ENCODE results near the gene DHRS12.
"Not testable (repeated sequence)": the region's sequence is repeated elsewhere in the genome, so short reads cannot be mapped to it uniquely, and the experiment has no call there.

Gene DHRS12

DNA sequence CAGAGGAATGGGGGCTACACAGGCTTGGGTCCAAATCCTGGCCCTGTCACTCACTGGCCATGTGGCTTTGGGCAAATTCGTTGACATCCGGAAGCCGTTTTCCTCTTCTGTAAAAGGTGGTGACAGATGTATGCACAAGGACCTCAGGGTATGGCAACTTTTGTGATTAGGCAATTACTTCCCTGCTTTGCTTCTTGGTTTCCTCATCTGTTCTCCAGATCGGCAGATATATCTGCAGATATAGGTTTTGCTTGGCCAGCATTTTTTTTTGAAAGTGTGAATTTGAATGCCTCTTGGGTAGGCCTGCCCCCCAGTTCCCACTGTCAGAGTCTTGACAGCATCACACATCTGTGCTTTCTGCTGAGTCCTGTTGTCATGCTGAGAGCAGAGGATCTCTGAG is 23.3 kb upstream of the DHRS12 start:
- no peak for DNase-seq (ENCODE audit: low read depth)

DNA sequence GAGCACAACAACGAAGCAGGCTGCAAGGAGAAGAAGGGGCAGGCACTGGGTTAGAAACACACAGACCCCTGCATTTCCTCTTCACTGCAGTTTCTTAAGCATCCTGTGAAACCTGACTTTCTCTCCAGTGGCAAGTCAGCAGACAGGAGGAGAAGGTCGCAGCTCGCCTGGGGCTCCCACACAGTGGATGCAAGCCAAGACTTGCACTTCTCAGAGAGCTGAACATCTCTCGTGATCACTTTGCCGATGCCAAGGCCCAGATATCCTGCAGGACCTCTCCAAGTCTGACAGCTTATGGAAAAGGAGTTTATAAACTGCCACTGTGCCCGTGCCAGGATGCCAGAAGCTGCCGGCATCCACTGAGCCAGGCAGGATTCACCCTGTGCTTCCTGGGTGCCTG is 22.6 kb upstream of the DHRS12 start:
- no peak for DNase-seq (ENCODE audit: low read depth)

DNA sequence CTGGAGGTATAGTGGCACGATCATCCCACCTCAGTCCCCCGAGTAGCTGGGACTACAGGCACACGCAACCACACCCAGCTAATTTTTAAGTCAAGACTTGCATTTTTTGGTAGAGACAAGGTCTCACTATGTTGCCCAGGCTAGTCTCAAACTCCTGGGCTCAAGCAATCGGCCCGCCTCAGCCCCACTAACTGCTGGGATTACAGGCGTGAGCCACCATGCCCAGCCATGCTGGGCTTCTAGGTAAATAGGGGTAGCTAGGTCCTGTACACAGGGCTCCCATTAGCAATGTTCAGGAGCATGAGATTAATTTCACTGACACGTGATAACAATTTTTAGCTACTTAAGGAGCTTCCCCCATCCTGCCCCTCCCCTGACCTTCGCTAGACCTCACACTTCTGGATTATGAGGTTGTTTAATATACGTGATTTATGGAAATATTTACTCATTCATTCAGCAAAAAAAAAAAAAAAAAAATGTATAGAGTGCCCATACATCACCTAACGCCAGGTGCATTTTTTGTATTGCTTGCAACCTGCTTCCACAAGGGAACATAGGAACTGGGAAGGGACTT is 21.8 kb upstream of the DHRS12 start:
- DNase-seq (ENCODE audit: low read depth) = no peak

DNA sequence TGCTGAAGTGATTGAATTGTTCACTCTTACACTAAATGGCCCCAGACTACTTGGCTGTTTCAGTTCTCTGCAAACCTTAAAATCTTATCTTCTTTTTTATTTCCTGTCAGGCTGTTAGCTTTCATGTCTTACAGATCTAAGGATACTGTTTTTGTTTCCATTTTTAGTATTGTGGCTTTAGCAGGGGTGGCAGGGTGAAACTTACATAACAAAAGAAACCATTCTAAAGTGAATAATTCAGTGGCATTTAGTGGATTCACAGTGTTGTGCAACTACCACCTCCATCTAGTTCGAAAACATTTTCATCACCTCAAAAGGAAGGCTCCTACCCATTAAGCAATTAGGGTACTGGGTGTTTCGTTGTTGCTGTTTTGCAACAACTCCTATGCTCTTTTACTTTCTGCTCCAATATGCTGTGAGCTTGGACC is 21.2 kb upstream of the DHRS12 start:
- DNase-seq (ENCODE audit: low read depth) = no peak

DNA sequence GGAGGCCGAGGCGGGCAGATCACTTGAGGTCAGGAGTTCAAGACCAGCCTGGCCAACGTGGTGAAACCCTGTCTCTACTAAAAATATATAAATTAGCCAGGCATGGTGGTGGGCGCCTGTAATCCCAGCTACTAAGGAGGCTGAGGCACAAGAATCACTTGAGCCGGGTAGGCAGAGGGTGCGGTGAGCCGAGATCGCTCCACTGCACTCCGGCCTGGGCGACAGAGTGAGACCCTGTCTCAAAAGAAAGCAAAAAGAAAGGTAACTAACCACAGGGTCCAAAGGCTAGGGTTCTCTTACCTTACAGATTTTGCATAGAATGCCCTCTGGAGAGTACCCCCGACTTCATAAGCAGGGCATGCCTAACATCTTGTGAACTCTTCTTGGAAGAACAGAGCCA is 20.7 kb upstream of the DHRS12 start:
- not testable (repeated sequence) for DNase-seq (ENCODE audit: low read depth)

DNA sequence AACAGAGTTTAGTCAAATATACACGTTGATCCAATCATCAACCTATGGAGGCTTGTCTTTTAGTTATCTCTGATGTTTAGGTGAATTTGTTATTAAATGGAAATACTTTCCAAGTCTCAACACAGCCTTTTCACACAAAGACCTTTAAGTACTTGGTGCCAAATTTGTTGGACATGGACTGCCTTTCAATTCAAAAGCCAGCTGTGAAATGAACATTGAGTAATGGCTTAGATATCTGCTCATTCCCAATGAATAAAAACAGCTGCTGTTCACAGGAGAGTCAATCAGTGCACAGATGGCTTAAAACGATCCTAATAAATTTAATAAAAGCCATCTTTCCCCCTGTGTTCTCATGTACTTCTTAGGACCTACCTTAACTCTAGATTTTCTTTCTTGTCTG is 19.9 kb upstream of the DHRS12 start:
- DNase-seq (ENCODE audit: low read depth) = no peak

DNA sequence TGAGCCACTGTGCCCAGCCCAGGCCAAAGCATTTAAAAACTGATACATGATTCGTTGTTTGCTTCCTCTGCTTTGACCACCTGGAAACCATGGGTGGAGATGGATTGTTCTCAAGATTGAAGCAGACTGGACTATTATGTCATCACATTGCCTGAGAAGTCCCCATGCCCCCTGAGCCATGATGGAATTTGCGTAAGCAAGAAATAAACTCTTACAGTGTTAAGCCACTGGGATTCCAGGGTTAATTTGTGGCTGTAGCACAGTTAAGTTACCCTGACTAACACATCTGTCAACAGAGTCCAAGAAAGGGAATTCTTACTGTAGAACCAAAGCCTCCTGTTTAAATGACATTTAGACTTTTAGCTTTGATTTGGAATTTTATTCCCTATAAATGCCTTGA is 19.4 kb upstream of the DHRS12 start:
- no peak for DNase-seq (ENCODE audit: low read depth)

DNA sequence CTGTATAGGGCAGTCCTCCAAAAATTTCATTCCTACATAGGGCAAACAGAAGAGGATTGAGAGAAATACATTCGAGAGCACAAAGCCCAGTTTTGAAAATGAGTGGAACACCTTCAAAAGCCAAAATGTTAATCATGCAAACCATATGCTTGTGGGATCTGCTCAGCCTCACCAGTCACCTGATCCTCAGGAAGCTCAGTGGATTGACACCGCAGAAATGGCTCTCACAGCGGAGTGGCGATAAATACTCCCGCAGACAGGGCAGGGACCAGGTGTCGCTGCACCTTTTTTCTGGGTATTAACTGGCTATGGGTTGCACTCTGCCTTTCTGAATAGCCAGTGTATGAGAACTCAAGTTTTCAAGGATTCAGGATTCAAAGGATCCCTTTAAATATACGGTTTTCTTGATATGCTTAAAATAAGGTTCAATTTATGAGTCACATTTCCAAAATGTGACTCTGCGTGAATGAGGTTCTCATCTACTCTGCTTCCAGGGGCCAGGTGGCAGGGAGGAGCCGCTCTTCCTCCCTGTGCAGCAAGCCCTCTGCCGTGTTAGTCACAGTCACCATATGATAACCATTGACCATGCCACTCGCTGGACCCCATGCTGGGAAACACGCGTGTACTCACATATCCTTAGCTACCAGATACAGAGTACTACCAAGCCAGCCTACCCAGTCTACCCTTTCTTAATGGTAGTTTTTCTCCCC is 18.3 kb upstream of the DHRS12 start:
- no peak for DNase-seq (ENCODE audit: low read depth)

DNA sequence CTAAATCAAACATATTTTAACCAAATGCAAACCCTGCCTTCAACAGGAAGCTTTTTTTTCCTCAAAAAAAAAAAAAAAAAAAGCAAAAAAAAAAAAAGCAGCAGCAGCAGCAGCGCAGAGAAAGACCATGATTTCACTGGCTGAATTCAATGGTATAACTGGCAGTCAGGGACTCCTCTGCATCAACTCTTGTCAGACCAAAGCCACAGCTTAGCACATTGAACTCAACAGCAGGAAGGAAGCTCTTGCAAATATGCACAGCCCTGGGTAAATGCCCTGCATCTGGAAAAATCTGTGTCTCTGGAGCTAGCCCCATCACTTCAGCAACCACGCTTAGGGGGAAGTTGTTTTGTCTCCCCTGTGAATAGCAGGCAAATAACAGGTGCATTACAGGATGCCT is 17.6 kb upstream of the DHRS12 start:
- DNase-seq (ENCODE audit: low read depth) = no peak

DNA sequence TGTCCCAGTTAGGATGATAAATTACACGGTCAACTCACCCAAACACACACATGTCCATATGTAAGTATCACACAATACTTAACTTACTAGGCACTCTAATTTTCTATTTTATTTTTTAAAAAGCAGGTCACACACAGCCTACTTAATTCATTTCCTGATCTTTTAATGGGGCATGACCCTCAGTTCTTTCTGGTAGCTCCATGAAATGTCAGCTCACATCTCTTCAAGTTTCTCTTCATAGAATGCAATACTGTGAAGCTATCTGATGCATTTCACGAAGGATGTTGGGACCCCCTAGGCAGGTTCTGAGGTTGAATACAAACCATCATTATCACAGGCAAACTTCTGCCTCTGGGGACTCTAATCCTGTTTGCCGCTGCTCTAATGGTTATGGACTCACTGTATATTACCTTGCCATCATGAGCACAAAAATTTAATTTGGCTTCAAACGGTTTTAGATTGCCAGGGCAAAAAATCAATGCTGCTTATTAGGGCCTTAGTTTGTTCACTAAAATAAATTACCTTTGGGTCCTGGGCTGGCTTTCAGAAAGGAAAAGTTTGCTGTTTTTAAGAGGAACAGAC is 16.1 kb upstream of the DHRS12 start:
- DNase-seq (ENCODE audit: low read depth) = no peak

DNA sequence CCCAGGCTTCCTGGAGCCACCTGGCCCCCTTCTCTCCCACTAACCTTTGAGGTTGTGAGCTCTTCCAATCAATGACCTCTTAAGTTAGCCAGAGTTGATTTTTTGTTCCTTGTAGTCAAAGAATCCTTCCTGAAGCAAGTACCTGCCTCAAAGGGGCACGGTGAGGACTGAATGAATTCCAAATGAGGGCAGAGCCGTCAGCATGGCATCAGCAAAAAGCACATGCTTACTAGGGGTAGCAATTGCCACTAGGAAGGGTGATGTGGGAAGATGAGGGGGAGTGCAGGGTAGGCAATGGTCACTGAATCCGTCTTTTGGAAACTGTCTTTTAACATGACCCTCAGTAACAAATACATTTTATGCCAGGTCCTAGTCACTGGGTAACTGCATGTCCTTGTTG is 15.6 kb upstream of the DHRS12 start:
- no peak for DNase-seq (ENCODE audit: low read depth)

DNA sequence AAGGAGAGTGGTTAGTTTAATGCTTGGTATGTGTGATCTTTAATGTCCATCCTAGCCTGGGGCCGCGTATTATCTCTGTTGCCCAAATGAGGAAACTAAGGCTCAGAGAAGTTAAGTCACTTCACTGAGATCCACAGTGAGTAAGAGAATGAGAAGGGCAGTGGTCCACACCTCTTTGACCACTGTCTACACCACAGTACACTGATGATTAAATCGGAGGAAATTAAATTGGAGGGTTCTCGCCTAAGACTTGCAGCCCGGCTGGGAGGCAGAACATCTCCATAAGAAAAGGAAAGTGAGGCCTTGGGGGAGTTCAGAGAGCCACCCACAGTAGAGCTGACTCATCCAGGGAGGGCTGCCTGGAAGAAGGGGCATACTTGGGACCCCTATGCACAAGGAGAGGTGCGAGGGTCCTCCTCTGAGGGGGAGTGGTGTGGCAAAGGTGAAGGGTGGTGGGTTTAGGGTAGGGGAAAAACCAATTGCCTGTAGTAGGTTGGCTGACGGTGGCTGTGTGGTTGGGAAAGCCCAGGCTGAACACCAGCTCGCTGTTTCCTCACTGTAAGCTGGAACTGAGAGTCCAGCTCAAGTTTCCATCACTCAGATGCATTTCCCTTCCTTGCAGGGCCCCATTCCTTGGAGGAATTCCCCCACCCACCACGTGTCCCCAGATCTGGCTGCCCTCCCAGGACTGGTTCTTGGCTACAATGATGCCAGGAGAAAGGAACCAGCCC is 15.0 kb upstream of the DHRS12 start:
- no peak for DNase-seq (ENCODE audit: low read depth)

DNA sequence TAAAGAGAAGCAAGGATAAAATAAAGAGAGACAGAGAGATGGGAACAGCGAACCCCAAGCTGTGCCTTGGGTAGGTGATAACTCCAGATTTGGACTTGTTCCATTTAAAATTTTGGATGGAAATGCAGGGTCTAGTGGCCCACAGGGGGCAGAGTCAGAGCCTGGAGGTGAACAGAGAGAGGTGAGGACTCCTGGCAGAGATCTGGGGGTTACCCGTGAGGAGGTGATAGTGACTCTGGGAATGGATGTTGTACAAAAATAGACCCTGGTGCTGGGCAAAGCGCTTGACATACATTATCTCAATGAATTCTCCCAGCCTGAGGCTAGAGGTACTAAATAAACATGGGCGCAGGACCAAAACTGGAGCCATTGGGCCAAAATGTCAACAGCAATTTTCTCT is 14.3 kb upstream of the DHRS12 start:
- DNase-seq (ENCODE audit: low read depth) = no peak

DNA sequence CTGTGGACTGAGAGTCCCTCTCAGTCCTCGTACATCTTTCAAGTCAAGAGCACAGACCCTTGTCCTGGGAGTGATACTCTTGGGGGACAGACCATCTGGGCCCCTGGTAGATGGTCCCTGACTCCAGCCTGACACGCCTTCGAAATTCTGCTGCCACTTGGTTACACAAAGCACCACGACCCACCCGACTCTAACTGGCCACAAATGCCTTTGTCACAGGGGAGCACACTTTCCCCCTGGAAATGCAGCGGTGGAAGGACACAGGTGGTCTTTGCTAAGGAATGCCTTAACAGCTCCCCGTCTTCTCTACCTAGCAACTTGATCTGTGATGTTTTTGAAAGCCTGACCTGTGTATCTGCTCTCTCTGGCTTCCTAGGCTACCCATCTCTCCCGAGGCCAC is 13.8 kb upstream of the DHRS12 start:
- no peak for DNase-seq (ENCODE audit: low read depth)

DNA sequence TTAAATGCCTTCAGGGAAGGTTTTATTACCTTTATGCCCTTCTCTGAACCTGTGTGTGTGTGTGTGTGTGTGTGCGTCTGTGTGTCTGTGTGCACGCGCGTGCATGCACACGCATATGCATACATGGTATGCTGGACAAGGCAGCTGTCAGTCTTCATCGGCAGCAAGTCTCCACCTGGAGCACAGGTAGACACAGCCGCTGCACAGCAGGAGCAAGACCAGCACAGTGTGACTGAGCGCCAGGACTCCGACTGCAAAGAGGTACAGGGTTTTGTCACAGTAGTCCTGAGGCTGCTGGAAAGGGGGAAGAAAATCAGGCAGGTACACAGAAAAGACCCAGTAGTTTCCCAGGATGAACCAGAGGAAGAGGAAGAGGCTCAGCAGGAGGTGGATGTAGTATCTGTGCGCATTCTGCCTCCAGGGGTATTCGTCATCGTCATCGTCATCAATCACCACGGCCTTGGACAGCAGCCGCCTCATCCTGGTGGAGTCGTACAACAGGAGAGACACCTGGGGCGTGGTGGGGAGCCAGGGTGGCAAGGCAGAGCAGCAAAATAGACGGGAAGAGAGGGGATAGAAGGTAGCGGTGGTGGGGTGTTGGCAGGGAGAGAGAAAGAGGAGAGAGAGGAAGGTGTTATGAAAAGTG is 12.8 kb upstream of the DHRS12 start:
- DNase-seq (ENCODE audit: low read depth) = no peak

DNA sequence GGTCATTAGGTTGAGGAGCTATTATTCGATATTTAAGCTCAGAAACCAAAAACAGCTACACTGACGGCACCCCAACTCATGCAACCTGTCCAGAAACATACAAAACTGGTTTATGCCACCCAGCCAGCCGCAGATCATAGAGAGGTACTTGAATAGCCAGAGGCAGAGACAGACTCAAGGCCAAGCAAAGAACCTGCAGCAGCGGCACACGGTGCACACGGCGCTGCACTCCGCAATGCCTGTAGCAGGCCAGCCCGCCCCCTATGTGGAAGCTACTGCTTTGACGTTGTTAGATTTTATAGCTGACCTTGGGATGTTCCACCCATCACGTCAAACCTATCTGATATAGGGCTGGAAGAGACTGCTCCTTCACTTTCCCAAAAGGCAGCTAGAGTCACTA is 11.9 kb upstream of the DHRS12 start:
- DNase-seq (ENCODE audit: low read depth) = no peak

DNA sequence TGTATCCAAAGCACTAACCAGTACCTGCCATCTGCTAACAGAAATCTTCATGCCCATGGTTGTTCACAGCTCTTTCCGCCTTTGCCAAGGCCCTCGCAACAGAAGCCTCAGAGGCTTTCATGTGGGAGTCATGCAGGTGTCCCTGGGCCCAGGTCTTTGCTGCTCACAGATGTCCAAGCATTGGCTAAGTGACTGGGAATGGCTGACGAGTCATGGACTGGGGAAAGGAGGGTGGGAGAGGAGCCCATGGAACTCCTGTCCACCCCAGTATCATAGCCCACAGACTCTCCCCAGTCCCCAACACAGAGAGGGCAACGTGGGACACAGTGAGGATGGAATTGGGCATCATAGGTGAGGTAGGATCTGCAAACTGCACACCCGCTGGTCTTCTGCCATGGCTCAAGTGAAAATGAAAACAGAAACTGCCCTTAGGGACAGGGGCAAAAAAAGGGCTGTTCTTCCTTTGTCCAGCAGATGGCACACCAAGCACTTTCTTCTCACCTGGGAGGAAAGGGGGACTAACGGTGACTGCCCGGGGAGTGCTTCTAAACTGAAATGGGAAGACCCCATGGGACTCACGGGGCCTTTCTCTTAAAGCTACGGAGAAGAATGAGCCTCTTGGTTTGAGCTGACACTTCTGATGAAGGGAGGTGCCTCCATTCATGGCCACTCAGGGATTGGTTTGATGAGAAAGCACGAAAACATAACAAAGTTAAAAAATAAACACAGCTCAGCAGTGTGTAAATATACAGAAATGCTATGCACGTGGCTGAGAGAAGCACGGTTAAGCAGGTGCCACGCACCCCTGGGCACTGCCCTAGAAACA is 11.1 kb upstream of the DHRS12 start:
- no peak for DNase-seq (ENCODE audit: low read depth)

DNA sequence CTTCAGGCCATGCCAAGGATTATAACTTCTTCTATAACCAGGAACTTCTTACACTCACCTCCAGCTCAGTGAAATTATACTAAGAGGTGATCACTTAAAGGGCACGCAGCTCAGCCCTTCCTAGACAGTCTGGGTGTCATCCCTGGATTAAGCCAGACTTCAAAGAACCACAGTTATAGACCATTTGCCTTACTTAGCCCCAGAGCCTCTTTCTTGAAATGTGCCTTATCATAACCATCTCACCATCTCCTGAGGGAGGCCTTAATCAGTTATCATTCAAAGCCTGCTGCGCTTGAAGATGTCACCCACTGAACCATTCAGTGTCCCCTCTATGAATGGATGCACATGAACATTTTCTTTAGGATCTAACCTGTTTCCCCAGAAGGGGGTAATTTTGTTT is 10.1 kb upstream of the DHRS12 start:
- DNase-seq (ENCODE audit: low read depth) = no peak

DNA sequence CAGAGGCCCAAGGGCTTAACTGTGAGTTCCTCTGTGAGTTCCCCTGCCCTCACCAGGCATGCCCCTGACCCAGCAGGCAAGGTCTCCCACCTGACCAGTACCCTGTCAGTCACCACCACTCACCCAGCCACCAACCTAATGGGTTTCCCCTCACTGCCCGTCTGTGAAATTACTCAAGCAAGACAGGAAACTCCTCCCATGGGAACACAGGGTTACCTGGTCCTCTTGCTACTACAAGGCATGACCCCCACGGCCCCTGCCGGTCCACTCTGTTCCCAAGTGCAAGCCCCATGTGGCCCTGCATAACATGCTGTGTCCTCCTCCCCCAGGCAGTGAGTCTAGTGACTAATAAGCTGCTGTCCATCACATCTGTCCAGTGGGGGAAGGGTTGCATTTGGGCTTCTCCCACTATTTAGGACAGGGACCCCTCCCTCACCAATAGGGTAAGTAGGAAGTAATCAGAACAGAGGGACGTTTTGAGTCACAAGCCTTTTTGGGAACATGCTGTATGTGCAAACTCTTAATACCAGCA is 8.0 kb upstream of the DHRS12 start:
- DNase-seq (ENCODE audit: low read depth) = no peak

DNA sequence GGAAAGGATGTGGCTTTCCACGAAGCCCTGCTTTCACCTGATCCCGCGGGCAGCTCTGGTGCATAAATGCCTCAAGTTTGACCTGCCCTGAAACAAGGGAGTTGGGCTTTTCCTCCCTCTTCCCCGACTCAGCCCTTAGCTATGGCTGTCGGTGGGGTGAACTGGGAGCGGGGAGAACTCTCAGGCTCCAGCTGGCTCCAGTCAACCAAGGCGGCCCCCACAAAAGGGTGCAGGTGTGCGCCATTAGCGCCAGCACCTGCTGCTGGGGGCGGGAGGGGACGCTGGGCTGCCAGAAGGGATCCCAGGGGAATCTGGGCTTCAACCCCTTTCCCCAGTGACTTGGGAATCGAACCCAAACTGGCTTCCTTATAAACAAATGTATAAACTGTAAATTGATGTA is 7.1 kb upstream of the DHRS12 start:
- DNase-seq (ENCODE audit: low read depth) = no peak

DNA sequence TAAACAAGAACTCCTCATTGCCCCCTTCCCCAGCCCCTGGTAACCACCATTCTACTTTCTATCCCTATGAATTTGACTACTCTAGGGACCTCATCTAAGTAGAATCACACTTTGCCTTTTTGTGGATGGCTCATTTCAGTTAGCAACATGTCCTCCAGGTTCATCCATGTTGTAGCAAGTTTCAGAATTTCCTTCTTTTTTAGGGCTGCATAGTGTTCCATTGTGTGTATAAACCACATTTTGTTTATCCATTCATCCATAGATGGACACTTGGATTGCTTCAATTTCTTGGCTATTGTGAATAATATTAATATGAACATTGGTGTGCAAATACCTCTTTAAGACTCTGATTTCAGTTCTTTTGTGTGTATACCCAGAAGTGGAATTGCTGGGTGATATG is 4.8 kb upstream of the DHRS12 start:
- no peak for DNase-seq (ENCODE audit: low read depth)

DNA sequence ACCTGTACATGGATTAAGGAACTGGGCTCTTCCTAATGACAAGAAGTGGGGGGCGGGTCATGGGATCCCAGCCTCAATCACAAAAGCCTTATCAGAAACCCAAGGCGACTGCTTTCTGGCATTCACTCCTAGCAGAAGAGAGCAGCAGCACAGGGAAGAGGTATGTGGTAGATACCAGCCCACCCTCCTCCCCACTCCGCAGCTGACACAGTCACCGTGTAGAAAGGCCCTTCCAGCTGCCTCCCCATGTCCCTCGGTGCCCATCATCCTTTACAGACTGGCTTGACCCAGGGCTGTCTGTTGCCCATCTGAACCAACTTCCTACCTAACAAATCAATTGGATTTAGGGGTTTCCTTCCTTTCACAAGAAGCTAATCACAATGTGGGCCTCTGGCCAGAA is 3.1 kb upstream of the DHRS12 start:
- DNase-seq (ENCODE audit: low read depth) = no peak
